22Rv1 (cell line): ENCODE data around the gene STIM1.

Experiments
- H3K27ac ChIP-seq: fragments of 450-650 bp; 2 replicates; pipeline ENCODE4 v1.5.1; 2017
- CTCF ChIP-seq: fragments of 450-650 bp; IDR thresholded peaks from 2 replicates; pipeline ENCODE4 v1.5.1; 2017; ENCODE audit warnings: mild to moderate bottlenecking
- ZFX ChIP-seq: fragments of 450-650 bp; IDR thresholded peaks from 2 replicates; pipeline ENCODE4 v1.6.1; 2017; ENCODE audit warnings: antibody characterized with exemption, borderline replicate concordance

Gene STIM1

GRCh38 chr11:3837793-3838192, 17.7 kb upstream of the STIM1 start:
- H3K27ac ChIP-seq: no peak overlapping the region

GRCh38 chr11:3838504-3838903, 17.0 kb upstream of the STIM1 start:
- no peak overlapping the region for H3K27ac ChIP-seq
- TF ChIP-seq ZFX (no peak), CTCF (no peak)

More at GRCh38 chr11:3837793-3838192, 17.7 kb upstream of the STIM1 start:
- TF ChIP-seq ZFX (no peak), CTCF (no peak)

- H3K27ac ChIP-seq: peak overlapping the region; percentile 87
- no peak for TF ChIP-seq CTCF
- TF ChIP-seq ZFX: no peak
These were observed 15.2 kb upstream of the STIM1 start for GRCh38 chr11:3840004-3840869.

GRCh38 chr11:3840870-3841425, 14.5 kb upstream of the STIM1 start, which contains the start of gene RHOG:
Gene RHOG, minus strand, starts transcription at chr11:3840959. Its CDS starts 12,821 bp downstream, at chr11:3828138.
- H3K27ac ChIP-seq: peak within 1 kb of the TSS; percentile 87
- no peak for TF ChIP-seq CTCF
- TF ChIP-seq ZFX: no peak

- TF ChIP-seq ZFX (no peak), CTCF (peak; percentile 97)
- H3K27ac ChIP-seq: peak overlapping the region; percentile 87
These were observed 13.8 kb upstream of the STIM1 start for GRCh38 chr11:3841426-3842350.

GRCh38 chr11:3843326-3843725, 12.1 kb upstream of the STIM1 start:
- no peak overlapping the region for H3K27ac ChIP-seq
- no peak for TF ChIP-seq CTCF
- TF ChIP-seq ZFX: no peak
